GM21515 (cell line): ENCODE data around the gene ALDH3B1.
A peak's percentile ranks its signal among the peaks of the same experiment; 100 is the strongest.

ENCODE experiments used
- ATAC-seq: cut with Tn5 transposase; IDR thresholded peaks from one replicate; pipeline ENCODE4 v1.9.1; 2021; ENCODE audit not compliant: unreplicated experiment

ALDH3B1 gene

GRCh38 chr11:67997475-67997921 lies 12.6 kb upstream of the ALDH3B1 start:
- no peak for ATAC-seq

- ATAC-seq, result no peak
Observed at GRCh38 chr11:67998150-67999045, 11.7 kb upstream of the ALDH3B1 start.

GRCh38 chr11:67999201-67999629 lies 10.9 kb upstream of the ALDH3B1 start:
- ATAC-seq, result no peak

DNA sequence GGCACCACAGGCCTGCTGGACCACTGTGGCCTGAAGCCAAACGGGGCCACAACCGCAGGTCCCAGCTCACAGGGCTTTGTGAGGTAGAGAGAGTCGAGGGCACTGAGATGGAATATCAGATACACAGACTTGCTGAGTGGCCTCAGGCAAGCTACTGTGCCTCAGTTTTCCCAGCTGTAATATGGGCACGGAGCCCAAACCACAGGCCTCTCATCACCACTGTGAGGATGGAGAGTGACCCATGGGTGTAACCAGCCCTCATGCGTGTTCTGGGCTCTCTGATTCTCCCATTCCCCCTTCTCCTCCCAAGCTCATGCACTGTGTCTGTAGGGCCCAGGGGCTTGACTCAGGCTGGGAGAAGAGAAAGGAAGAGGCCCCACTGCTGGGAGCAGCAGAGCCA lies 10.4 kb upstream of the ALDH3B1 start:
- ATAC-seq, result no peak

DNA sequence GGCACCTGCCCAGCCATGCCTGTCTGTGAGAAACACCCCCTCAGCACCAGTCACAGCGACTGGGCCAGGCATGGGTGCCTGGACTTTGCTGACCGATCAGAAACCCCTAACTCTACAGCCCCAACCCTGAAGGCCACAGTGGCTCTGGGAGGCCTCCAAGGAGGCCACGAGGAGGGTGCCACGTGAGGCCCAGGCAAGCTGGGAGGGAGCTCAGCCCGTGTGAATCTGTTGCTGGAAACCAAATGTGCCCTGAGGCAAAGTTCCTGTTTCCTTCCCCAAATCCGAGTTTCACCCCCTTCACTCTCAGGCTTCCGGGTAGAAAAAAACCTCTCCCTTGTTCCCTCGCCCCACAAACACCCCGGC lies 7.6 kb upstream of the ALDH3B1 start:
- ATAC-seq, result peak; percentile 28

- peak; percentile 34 for ATAC-seq
Observed at GRCh38 chr11:68002938-68003845, 6.9 kb upstream of the ALDH3B1 start.

DNA sequence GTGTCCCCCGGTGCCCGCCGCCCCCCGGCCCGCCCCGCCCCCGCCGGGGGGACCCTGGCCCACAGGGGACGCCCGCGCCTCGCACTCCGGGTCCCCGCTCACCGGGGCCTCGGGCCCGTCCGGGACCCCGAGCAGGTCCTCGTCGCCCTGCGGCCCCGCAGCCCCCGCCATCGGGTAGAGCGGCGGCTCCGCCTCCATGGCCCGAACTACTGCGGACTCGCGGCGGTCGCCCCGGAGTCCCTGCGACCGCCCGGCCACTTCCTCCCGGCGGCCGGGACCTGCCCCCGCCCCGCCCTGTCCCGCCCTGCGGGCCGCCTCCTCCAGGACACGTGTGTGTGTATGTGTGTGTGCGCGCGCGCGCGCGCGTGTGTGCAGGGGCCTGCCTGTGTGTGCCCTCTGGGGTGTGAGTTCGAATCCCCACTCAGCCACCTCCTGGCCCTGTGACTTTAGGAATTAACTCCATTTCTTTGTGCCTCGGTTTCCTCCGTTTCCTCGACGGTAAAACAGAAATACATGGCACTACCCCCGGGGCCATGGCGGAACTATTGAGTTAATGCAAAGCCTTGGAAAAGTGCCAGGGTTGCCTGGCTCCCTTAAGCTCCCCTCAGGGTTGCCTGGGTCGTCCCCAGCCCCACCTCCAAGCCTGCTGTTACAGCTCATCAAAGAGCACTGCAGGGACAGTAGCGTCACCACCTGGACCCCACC lies 6.1 kb upstream of the ALDH3B1 start, which contains the start of gene UNC93B1:
TSS of gene UNC93B1 (minus strand) at position 252 of the 705 bp plus-strand sequence. CDS start at position 198, 54 bp downstream.
- ATAC-seq, result peak; percentile 55

DNA sequence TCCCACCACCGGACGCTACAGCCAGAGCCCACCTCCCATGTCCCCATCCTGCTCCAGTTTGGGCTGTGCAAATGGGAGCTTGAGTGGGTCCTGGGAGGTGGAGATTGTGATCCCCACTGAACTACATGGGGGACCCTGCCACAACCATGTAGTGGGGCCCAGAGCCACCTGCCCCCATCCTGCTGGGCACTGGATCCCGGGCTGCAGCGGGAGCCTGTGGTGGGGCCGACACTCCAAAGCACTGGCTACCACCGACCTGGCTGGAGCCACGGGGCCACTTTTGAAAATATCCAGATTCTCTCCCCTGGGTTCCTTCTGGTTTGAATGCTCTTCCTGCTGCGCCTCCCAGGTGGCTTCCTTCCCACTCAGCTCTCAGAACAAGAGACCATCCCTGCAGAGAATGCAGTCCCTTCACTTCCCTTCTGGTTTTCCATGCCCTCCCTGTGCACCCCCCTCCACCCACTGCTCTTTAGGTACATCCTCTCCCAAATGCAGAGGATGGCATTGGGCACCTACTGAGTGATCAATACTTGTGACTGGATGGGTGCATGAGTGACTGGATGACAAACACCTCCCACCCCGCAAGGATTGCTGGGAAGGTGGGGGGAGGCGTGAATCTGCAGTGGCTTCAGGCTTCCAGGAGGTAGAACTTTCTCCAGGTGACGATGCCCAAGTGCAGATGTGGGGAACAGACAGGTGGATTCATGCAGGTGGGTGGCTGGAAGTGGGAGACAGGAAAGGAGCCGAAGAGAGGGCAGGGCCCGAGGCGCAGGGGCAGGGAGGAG lies 5.4 kb upstream of the ALDH3B1 start:
- ATAC-seq, result no peak

- no peak for ATAC-seq
Observed at GRCh38 chr11:68006606-68007166, 3.4 kb upstream of the ALDH3B1 start.

DNA sequence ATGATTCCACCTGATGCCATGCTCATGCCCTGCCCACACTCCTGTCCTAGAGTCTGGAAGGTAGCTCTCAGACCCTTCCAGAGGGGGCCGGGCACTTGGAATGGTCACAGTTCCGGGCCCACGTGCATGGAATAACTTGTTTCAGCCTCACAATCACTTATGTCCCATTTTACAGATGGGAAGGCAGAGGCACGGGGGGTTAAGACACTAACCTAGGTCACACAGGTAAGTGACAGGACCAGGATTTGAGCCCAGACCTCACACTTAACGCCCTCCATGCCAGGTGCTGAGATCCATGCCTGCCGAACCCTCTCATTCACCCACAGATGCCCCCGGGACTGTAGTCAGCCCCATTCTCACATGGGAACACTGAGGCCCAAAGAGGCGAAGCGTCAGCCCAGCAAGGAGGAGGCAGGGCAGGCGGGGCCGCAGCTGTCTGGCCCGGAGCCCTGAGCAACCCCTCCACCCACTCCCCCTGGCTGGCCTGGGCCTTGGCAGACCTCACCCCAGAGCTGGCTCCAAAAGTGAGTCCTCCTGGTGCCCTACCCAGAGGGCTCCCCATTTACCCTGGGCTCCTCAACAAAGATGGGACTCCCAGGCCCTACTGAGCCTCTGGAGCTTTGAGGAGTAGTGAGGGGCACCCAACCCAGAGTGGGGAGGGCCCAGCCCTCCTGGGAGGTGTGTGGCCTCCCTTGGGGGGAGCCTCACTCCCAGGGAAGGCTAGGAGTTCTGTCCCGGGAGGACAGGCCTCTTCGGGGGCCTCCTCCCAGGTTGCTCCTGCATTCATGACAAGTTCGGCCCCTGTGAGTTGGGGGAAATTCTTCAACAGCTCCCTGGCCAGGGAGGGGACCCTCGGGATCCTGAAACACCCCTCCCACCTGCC lies 2.4 kb upstream of the ALDH3B1 start:
- no peak for ATAC-seq

- ATAC-seq, result no peak
Observed at GRCh38 chr11:68008381-68009337, 1.5 kb upstream of the ALDH3B1 start.

DNA sequence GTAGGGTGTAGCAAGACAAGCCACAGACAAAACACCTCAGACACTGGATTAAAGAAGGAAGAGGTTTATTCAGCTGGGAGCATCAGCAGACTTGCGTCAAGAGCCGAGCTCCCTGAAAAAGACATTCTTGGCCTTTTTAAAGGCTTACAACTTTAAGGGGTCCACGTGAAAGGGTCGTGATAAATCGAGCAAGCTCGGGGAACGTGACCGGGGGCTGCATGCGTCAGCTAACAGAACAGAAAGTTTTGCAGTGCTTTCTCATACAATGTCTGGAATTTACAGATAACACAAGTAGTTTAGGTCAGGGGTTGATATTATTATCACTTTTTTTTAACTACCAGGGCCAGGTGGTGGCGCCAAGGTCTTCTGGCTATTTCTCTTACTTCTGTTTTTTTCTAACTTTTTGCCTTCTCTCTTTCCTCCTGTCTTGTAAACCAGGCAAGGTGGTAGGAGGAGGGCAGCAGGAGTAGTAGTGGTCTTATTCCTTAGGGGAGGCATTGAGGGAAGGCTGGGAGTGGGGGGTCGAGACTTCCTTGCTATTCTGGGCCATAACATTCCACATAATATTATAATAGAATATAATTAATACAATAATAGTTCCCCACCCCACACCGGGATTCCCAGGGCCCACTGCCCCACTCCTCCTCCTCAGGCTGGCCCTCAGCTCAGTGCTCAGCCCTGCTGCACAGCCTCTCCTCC lies 587 bp upstream of the ALDH3B1 start:
- no peak for ATAC-seq

DNA sequence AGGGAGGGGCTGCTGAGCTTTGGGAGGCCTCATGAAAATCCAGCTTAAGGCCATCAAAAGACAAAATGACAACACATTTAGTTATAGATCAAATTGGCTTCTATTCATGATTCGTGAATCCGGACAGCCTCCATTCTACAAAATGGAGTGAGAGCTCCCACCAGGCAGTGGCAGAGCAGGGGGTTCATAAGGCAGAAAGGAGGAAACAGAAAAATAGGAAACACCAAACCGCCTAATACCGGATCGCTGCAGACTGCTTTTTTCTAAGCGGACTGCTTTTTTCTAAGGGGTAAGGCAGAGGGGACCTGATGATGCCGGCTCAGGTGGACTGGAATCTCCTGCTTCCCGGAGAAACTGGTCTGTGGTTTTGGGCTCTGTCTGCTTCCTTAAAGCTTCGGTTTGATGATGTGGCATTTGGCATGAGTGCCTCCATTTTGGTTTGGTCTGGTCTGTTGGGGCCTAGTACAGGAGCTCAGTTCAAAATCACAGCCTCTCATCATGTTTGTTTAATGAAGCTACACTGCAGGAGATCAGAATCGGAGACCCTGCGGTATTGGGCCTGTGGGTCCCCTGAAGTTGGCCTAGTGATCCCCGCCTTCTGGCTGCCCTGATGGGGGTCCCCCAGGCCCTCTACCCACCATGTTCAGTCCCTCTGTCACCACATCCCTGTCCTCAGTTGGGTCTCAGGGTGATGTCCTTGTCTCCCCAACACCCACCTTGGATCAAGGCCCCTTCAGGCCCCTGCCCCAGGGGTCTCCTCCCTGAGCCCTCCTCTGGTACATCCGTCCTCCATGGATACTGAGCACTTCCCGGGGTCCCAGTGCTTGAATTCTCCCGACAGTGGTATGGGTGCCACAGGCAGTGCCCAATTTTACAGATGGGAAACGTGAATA lies 1.2 kb downstream of the ALDH3B1 start:
- no peak for ATAC-seq

DNA sequence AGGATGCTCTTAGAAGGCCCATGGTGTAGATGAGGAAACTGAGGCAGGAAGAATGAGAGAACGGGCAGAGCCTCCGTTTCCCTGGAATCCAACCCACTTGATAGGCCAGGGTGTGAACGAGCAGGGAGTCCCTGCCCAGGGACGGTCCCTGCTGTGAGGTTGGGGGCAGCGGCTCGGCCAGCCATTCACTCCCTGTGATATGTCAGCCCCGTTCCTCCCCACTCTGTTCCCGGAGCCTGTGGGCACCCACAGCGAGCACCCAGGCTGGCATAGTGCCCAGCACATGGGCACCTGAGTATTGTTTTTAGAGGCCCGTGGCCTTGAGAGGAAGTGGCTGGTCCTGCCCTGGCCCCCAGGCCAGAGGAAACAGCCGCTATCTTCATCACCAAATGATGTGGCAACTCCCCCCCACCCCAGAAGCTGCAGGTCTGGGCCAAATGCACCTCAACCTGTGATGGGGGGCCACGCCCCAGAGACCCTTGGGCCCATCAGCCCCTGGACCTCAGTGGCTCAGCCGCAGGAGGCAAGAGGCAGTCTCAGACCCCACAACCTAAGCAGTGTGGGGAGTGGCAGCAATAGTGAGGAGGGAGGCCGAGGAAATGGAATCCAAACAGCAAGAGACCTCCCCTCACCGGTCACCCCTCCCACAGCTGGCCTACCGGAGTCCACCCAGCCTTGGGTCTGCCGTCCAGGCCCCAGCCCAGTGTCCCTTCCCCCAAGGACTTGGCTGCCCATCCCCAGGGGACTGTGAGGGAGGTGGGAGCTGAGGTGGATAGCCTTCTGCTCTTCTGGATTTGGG lies 2.1 kb downstream of the ALDH3B1 start:
- no peak for ATAC-seq

DNA sequence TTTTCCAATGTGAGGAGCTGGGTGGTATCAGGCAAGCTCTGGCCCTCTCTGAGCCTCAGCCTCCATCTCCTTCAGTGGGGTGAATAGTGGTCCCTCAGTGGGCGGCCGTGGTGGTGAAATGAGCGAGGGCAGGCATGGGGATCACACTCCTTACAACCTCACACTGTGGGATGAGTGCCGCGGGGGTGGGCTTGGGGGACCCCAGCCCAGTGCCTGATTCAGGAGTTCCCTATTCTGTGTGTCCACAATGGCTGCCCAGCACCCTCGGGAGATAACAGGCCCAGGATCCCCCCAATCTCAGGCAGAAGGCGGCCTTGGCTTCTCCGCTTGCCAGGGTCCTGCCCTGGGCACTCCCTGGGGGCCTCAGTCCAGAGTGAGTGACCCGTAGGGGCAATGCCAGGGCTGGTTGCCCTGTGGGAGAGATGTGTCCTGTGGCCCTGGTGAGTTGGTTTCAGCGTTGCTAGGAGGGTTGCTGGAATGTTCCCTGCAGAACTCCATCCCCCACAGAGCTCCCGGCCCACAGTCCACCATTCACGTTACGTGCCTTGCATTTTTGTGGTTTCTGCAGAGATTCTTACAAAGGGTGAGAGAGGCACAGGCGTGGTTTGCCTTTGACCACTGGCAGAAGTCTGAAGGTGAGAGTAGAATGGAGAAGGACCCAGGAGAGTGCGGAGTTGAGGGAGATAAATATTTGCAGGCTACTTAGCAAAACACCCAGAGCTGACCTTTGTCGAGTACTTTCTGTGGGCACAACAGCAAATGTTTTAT lies 2.9 kb downstream of the ALDH3B1 start:
- no peak for ATAC-seq
